ENCODE results near the gene SMAD3.

- TF ChIP-seq CTCF (IDR thresholded peaks at IDR 0.05) = no peak
- no peak for TF ChIP-seq EZH2phosphoT487 (IDR thresholded peaks at IDR 0.05)
- no peak for TF ChIP-seq EZH2 (IDR thresholded peaks at IDR 0.05)
Measured at GRCh38 chr15:67017311-67017710, 48.1 kb upstream of the SMAD3 start.
